NCI-H2196 treated with DMSO at 0.1 percent for 48 hours (cell line): ENCODE results near the gene LRRN4CL.
A peak's percentile ranks its signal among the peaks of the same experiment; 100 is the strongest.
"Not testable (repeated sequence)": the region's sequence is repeated elsewhere in the genome, so short reads cannot be mapped to it uniquely, and the experiment has no call there.

ENCODE experiments used
- DNase-seq: peaks from one replicate; lab custom pipeline; 2025; ENCODE audit not compliant: unreplicated experiment; lab: John Stamatoyannopoulos, UW

Gene LRRN4CL

DNA sequence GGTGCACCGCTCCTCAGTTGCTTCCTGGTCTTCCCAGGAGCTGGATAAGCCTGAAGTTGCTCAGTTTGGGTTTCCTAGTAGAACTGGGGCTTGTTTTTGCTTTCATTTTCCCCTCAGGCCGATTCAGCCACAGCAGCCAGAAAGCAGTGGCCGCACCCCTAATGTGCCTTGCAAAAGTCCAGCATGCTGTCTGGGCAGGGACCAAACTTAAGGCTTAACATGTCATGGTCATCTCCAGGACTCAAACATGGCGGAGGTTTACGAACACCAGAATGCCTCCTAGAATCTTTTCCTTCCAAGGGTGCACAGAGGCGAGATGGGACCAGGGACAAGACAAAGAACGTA is 20.6 kb upstream of the LRRN4CL start:
- peak; percentile 23 for DNase-seq

DNA sequence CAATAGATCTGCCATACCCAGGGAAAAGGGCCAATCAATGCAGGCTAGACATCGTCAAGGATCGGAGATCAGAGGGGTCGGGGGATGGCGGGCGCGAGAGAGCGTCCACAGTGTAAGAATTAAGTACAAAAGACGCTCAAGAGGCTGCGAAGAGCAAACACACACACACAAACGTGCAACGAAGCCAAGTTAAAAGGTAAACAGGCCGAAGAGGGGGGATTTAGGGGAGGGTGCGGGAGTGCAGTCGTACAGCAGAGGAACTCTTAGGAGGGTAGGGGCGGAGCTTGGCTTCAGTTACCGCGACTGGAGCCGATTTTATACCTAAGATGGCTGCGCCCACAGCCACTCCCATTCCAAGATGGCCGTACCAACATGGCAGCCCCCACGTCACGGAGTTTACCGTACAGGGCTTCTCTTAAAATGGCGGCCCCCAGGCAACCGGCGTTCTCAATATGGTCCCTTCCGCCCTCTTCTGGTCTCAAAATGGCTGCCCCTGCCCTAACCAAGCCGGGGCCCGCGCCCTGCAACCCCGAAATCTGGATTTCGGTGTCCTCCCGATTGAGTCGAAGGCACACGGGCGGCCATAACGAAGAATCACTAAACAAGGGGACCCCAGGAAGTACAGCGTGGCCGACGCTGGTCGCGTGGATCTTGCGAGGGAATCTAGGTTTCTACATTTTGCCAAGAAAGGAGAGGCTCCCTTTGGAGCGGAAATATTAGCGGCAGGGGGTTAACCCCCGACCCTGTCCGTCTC is 20.1 kb upstream of the LRRN4CL start:
- peak; percentile 97 for DNase-seq

DNA sequence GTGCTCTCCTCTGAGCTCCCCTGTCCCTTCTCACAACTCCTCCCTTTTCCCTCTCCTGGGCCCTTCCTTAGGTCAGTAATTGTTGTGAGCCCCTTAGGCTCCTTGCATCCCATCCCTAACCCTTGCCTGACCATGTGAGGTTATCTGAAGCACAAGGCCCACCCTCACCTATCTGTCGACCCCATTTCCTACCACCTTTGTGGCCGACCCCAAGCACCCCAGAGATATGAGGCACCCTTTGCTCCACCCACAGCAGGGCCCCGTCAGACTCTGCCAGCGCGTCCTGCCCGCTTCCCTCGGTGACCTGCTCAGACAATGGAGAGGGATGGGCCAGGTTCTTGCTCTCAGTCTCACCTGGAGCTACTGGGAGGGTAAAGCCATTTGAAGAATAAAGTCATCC is 19.5 kb upstream of the LRRN4CL start:
- peak; percentile 62 for DNase-seq

GRCh38 chr11:62708392-62708791 is 19.1 kb upstream of the LRRN4CL start:
- no peak for DNase-seq

- DNase-seq, result peak; percentile 12
These were observed 18.0 kb upstream of the LRRN4CL start, which contains the start of the genes BSCL2 and GNG3 for GRCh38 chr11:62707277-62707861. Gene BSCL2 (minus strand): TSS chr11:62707424. CDS start chr11:62707195, 229 bp downstream. Gene GNG3 (plus strand): TSS chr11:62707676. CDS start chr11:62708296, 620 bp downstream.

DNA sequence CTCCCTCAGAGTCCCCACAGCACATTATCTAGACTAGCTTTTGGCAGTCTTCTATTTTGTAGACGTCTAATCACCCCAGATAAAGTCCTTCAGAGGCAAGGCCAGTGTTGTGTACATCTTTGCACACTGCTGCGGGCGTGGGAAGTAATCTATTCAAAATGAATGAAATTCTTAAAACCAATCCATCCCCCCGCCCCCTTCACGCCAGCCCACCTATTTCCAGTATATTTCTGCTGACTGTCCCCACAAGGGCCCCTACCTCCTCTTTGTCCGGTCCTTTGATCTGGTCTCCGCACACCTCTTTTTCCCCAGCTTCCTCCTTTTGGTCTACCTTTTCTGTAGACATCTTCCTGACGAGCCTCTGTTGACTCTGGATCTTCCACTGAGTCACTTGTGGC is 17.5 kb upstream of the LRRN4CL start:
- DNase-seq, result no peak

- DNase-seq, result peak; percentile 88
These were observed 16.8 kb upstream of the LRRN4CL start for GRCh38 chr11:62705880-62706849.

DNA sequence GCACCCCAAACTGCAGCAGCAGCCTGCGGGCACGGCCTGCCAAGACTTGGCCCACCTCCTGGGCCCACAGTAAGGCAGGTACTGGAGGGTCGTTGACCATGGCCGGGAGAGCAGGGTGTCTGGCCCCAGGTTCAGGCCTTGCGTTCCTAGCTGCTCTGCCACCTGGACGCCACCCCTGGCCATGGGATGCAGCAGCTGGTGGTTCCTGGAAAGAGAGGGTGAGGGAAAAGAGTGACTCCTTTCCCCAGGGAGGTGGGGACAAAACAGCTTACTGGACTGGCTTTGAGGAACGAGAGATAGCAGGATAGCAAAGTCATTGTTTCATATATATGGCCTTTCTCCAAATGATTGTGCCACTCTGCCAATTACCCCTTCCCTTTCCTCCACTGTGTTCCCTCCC is 16.1 kb upstream of the LRRN4CL start:
- peak; percentile 33 for DNase-seq

- not testable (repeated sequence) for DNase-seq
These were observed 14.6 kb upstream of the LRRN4CL start for GRCh38 chr11:62703921-62704320.

DNA sequence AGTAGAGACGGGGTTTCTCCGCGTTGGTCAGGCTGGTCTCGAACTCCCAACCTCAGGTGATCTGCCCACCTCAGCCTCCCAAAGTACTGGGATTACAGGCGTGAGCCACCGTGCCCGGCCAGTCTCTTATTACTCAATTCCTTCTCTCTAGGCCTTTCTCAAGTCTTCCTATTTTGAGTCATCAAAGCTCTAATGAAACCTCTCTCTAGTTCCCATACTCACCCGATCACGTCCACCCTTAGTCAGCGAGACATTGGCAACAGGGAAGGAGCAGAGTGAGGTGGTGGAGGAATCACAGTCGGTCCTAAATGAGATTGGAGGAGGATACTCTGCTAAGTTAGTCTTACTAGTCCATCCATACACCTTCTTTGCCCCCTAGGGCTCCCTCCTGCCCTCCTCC is 12.9 kb upstream of the LRRN4CL start:
- no peak for DNase-seq

GRCh38 chr11:62694455-62695167 is 5.3 kb upstream of the LRRN4CL start:
- no peak for DNase-seq

DNA sequence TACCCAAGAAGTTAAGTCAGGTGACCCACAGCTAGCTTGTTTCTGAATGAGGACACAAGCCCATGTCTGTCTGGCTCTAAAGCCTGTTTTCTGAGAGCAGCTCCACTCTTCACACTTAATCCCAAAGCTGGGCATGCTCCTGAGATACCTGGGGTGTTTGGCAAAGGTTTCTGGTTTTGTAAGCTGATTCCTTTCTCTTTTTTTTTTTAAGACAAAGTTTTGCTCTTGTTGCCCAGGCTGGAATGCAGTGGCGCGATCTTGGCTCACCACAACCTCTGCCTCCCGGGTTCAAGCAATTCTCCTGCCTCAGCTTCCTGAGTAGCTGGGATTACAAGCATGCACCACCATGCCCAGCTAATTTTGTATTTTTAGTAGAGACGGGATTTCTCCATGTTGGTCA is 4.3 kb upstream of the LRRN4CL start:
- not testable (repeated sequence) for DNase-seq

DNA sequence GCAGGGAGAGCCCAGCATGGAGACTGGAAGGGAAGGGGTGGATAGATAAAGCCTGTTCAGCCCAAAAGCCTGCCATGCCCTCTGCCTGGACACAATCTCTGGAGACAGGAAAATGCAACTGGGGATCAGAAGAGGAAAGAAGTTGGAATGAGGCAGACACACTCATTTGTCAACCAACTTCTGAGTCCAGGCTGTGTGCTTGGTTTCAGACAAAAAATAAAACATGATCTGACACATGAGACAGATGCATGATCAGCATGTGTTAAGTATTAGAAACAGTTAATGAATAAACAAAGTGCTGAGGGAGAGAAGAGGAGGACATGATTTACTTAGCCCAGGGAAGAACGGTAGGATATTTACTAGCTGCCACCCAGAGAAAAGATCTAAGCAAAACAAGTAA is 839 bp downstream of the LRRN4CL start:
- DNase-seq, result no peak

- DNase-seq, result no peak
These were observed 1.6 kb downstream of the LRRN4CL start for GRCh38 chr11:62687508-62688396.

DNA sequence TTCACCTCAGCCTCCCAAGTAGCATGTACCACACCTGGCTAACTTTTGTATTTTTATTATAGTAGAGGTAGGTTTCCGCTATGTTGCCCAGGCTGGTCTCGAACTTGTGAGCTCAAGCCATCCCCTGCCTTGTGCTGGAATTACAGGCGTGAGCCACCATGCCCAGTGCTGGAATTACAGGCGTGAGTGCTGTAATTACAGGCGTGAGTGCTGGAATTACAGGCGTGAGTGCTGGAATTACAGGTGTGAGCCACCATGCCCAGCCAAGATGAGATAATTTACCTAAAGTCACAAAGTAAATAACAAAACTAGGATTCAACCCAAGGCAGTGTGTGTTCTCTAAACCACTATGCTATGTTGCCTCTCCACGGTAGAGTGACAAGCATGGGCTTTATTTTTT is 6.8 kb downstream of the LRRN4CL start:
- no peak for DNase-seq

- DNase-seq, result peak; percentile 61
These were observed 8.5 kb downstream of the LRRN4CL start for GRCh38 chr11:62680825-62681240.

- DNase-seq, result peak; percentile 72
These were observed 10.3 kb downstream of the LRRN4CL start, which contains the start of gene UBXN1 for GRCh38 chr11:62678770-62679696. Gene UBXN1 (minus strand): TSS chr11:62679073. CDS start chr11:62678923, 150 bp downstream.

DNA sequence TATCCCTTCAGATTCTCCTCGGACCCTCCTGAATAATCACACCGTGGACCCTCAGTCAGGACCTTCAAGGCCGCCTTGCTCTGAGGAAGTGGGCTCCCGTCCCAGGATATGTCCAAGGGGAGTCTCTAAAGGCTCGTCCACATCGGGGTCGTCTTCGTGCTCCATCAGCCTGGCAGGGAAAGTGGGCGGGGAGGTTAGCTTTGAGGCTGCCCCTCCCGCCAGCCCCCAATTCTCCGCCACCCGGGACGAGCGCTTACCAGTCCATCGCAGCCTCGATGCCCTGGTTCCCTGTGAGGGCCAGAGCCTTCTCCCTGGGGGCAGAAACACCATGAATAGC is 10.9 kb downstream of the LRRN4CL start:
- DNase-seq, result no peak

DNA sequence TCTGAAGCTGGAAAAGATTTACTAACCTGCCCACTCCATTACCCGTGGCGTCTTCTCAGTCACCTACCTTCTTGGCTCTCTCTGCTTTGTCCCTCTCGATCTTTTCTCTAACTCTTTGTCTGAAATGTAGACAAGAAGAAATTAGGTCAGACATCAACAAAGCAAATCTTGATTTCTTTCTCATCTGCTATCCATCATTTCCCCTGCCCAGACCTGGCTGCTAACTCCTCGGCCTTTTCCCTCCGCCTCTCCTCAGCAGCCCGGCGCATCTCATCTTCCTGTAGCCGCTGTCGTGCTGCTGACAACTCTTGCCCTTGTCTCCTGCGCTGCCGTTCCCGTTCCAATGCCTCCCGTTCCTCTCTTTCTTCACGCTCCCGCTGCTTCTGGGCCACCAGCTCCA is 11.6 kb downstream of the LRRN4CL start:
- no peak for DNase-seq
